H9 (cell line): ENCODE data around the gene CCDC149. TPM values are rescaled to one million over a fixed set of nuclear protein-coding genes. Genes with fewer than 3 reads are reported as not detected.

Experiments used
- DNase-seq: peaks from one replicate; pipeline ENCODE4 v3.0.0-alpha.2; 2017
- H2AFZ ChIP-seq: one replicate; pipeline ENCODE4 v1.6.1; 2013; ENCODE audit warnings: mild to moderate bottlenecking, low read length, control low read depth, moderate library complexity
- H2AK5ac ChIP-seq: 2 replicates; pipeline ENCODE4 v1.6.1; 2013; ENCODE audit warnings: low read length, control low read depth, mixed read lengths; ENCODE audit not compliant: insufficient read length
- H2BK120ac ChIP-seq: one replicate; pipeline ENCODE4 v1.6.1; 2013; ENCODE audit warnings: low read depth, mild to moderate bottlenecking, low read length, control low read depth, inconsistent platforms; ENCODE audit not compliant: poor library complexity, severe bottlenecking
- H2BK12ac ChIP-seq: 2 replicates; pipeline ENCODE4 v1.6.1; 2013; ENCODE audit warnings: low read length, control low read depth, mixed read lengths, low read depth; ENCODE audit not compliant: insufficient read length
- H2BK15ac ChIP-seq: 2 replicates; pipeline ENCODE4 v1.6.1; 2013; ENCODE audit warnings: low read depth, low read length, control low read depth
- H2BK20ac ChIP-seq: one replicate; pipeline ENCODE4 v1.6.1; 2013; ENCODE audit warnings: low read depth, mild to moderate bottlenecking, low read length, control low read depth, inconsistent platforms; ENCODE audit not compliant: poor library complexity, severe bottlenecking
- H2BK5ac ChIP-seq: 2 replicates; pipeline ENCODE4 v1.6.1; 2013; ENCODE audit warnings: low read length, control low read depth, mixed read lengths; ENCODE audit not compliant: insufficient read length
- H3K14ac ChIP-seq: 2 replicates; pipeline ENCODE4 v1.6.1; 2013; ENCODE audit warnings: low read length, control low read depth; ENCODE audit not compliant: insufficient read depth
- H3K18ac ChIP-seq: 2 replicates; pipeline ENCODE4 v1.6.1; 2013; ENCODE audit warnings: low read depth, mild to moderate bottlenecking, mixed read lengths, low read length, control low read depth; ENCODE audit not compliant: insufficient read length
- H3K23ac ChIP-seq: 2 replicates; pipeline ENCODE4 v1.6.1; 2013; ENCODE audit warnings: low read length, control low read depth, mixed read lengths, low read depth; ENCODE audit not compliant: insufficient read length
- H3K23me2 ChIP-seq: 2 replicates; pipeline ENCODE4 v1.6.1; 2013; ENCODE audit warnings: low read depth, mild to moderate bottlenecking, mixed read lengths, low read length, control low read depth; ENCODE audit not compliant: insufficient read length, poor library complexity, severe bottlenecking
- H3K27ac ChIP-seq: 2 replicates; pipeline ENCODE4 v1.5.1; 2013; ENCODE audit warnings: low read length, control low read depth, mixed read lengths, low read depth; ENCODE audit not compliant: insufficient read length
- H3K27me3 ChIP-seq: 2 replicates; pipeline ENCODE4 v1.6.1; 2013; ENCODE audit warnings: low read length, control low read depth, inconsistent platforms; ENCODE audit not compliant: insufficient read depth
- H3K4ac ChIP-seq: 2 replicates; pipeline ENCODE4 v1.6.1; 2013; ENCODE audit warnings: low read depth, mild to moderate bottlenecking, control low read depth, inconsistent platforms, low read length, moderate library complexity
- H3K4me1 ChIP-seq: 2 replicates; pipeline ENCODE4 v1.6.1; 2013; ENCODE audit warnings: low read length, control low read depth, inconsistent platforms; ENCODE audit not compliant: insufficient read depth
- H3K4me2 ChIP-seq: 2 replicates; pipeline ENCODE4 v1.6.1; 2013; ENCODE audit warnings: low read length, control low read depth, mixed read lengths; ENCODE audit not compliant: insufficient read length, insufficient read depth
- H3K56ac ChIP-seq: 2 replicates; pipeline ENCODE4 v1.6.1; 2013; ENCODE audit warnings: low read depth, mild to moderate bottlenecking, mixed read lengths, low read length, control low read depth; ENCODE audit not compliant: insufficient read length
- H3K79me1 ChIP-seq: 2 replicates; pipeline ENCODE4 v1.6.1; 2013; ENCODE audit warnings: low read depth, mild to moderate bottlenecking, moderate library complexity, low read length, control low read depth, inconsistent platforms; ENCODE audit not compliant: insufficient read depth, poor library complexity, severe bottlenecking
- H3K79me2 ChIP-seq: 2 replicates; pipeline ENCODE4 v1.6.1; 2013; ENCODE audit warnings: low read length, control low read depth, inconsistent platforms; ENCODE audit not compliant: insufficient read depth
- H3K9ac ChIP-seq: 2 replicates; pipeline ENCODE4 v1.6.1; 2013; ENCODE audit warnings: low read length, control low read depth, mixed read lengths; ENCODE audit not compliant: insufficient read length; ENCODE audit errors: extremely low read depth
- H3K9me3 ChIP-seq: one replicate; pipeline ENCODE4 v1.6.1; 2013; ENCODE audit warnings: low read depth, low read length, inconsistent platforms; ENCODE audit not compliant: control insufficient read depth
- H3T11ph ChIP-seq: one replicate; pipeline ENCODE4 v1.6.1; 2013; ENCODE audit warnings: mild to moderate bottlenecking, low read length, control low read depth, inconsistent platforms
- H4K20me1 ChIP-seq: one replicate; pipeline ENCODE4 v1.6.1; 2013; ENCODE audit not compliant: control insufficient read depth, insufficient read length, insufficient read depth
- H4K5ac ChIP-seq: 2 replicates; pipeline ENCODE4 v1.6.1; 2013; ENCODE audit warnings: low read depth, mild to moderate bottlenecking, mixed read lengths, low read length, control low read depth; ENCODE audit not compliant: insufficient read length
- H4K8ac ChIP-seq: replicated peaks from 2 replicates; pipeline ENCODE4 v1.6.1; 2013; ENCODE audit warnings: low read length, control low read depth, mixed read lengths, low read depth; ENCODE audit not compliant: insufficient read length
- H4K91ac ChIP-seq: 2 replicates; pipeline ENCODE4 v1.6.1; 2013; ENCODE audit warnings: low read depth, mild to moderate bottlenecking, moderate library complexity, mixed read lengths, low read length, control low read depth; ENCODE audit not compliant: insufficient read length
- H3K27ac Mint-ChIP-seq, 3 experiments: 2 replicates in 2 of 3; 3 replicates in 1 of 3; pipeline ENCODE4 v1.8.0; 2020 to 2021; ENCODE audit warnings: mixed read lengths in 3 of 3, mild to moderate bottlenecking in 1 of 3, moderate library complexity in 1 of 3
- H3K27me3 Mint-ChIP-seq: 2 replicates; pipeline ENCODE4 v1.8.0; 2021; ENCODE audit warnings: low read depth, mild to moderate bottlenecking, moderate library complexity, mixed read lengths
- H3K36me3 Mint-ChIP-seq, 3 experiments: 2 replicates in 2 of 3; 3 replicates in 1 of 3; pipeline ENCODE4 v1.8.0; 2020 to 2021; ENCODE audit warnings: low read depth in 3 of 3, mixed read lengths in 3 of 3; ENCODE audit not compliant: insufficient read depth in 1 of 3
- H3K4me1 Mint-ChIP-seq, 2 experiments: 2 replicates each; pipeline ENCODE4 v1.8.0; 2020; ENCODE audit warnings: mixed read lengths in 2 of 2
- H3K4me3 Mint-ChIP-seq, 2 experiments: 2 replicates in 1 of 2; 3 replicates in 1 of 2; pipeline ENCODE4 v1.8.0; 2020 to 2021; ENCODE audit warnings: mild to moderate bottlenecking in 2 of 2, mixed read lengths in 2 of 2, moderate library complexity in 1 of 2
- H3K9me3 Mint-ChIP-seq, 2 experiments: 2 replicates in 1 of 2; 3 replicates in 1 of 2; pipeline ENCODE4 v1.8.0; 2020; ENCODE audit warnings: mild to moderate bottlenecking in 2 of 2, mixed read lengths in 2 of 2, moderate library complexity in 1 of 2
- CTCF ChIP-seq: fragments of 200-600 bp; sonication (generic); conservative IDR thresholded peaks from 3 replicates; pipeline ENCODE4 v1.8.0; 2021; ENCODE audit warnings: antibody characterized with exemption, mild to moderate bottlenecking
- WGBS: extraction: QIAGEN DNeasy Blood & Tissue Kit; methylation state at CpG from one replicate; pipeline ENCODE4 v1.1.7; 2013; ENCODE audit warnings: missing lambda C conversion rate, low lambda C conversion rate, mixed read lengths; ENCODE audit not compliant: insufficient read length; ENCODE audit errors: extremely low coverage; 5-methylcytosine and 5-hydroxymethylcytosine counted together
- total RNA-seq: library from RNA; stranded (reverse); gene quantifications from 2 replicates; pipeline ENCODE4 v1.2.1, GENCODE V29; 2021

CCDC149 gene
- total RNA-seq, 1 experiment from 2014 or later = 4.5 TPM

GRCh38 chr4:24836661-24837242 lies 76.1 kb downstream of the CCDC149 start:
- Mint-ChIP-seq H3K27me3 (no peaks in the 10 kb centered on the region), H3K9me3 (no peaks in the 10 kb centered on the region), H3K27ac (no peak overlapping the region), H3K36me3 (no peaks in the 10 kb centered on the region), H3K4me1 (no peaks in the 10 kb centered on the region), H3K4me3 (no peak overlapping the region)
- no peak overlapping the region for H2AK5ac ChIP-seq
- H2AFZ ChIP-seq = no peak overlapping the region
- no peak for TF ChIP-seq CTCF
- no peaks in the 10 kb centered on the region for H3K79me1 ChIP-seq
- H2BK5ac ChIP-seq = no peak overlapping the region
- H3K23me2 ChIP-seq = no peaks in the 10 kb centered on the region
- H3K56ac ChIP-seq = no peak overlapping the region
- H2BK15ac ChIP-seq = no peak overlapping the region
- no peaks in the 10 kb centered on the region for H3K4me1 ChIP-seq
- H3K23ac ChIP-seq = no peak overlapping the region
- no peak overlapping the region for H3K9ac ChIP-seq
- H3K4ac ChIP-seq = no peak overlapping the region
- no peak overlapping the region for H3K18ac ChIP-seq
- H2BK120ac ChIP-seq = no peak overlapping the region
- DNase-seq = no peak
- H3K9me3 ChIP-seq = no peaks in the 10 kb centered on the region
- H3K79me2 ChIP-seq = no peaks in the 10 kb centered on the region
- no peak overlapping the region for H3T11ph ChIP-seq
- no CpG with 5 or more reads among the region's 6 CpGs for WGBS
- H2BK20ac ChIP-seq = no peak overlapping the region
- no peak overlapping the region for H3K4me2 ChIP-seq
- H3K14ac ChIP-seq = no peak overlapping the region
- H4K8ac ChIP-seq = no peak overlapping the region
- H4K91ac ChIP-seq = no peak overlapping the region
- H3K27ac ChIP-seq = no peak overlapping the region
- no peak overlapping the region for H4K5ac ChIP-seq
- H4K20me1 ChIP-seq = no peaks in the 10 kb centered on the region
- H3K27me3 ChIP-seq = no peaks in the 10 kb centered on the region
- H2BK12ac ChIP-seq = no peak overlapping the region
